Left ventricle myocardium superior (tissue), 1 donor: ENCODE measurements around the gene CMC2. TPM values are rescaled to one million over a fixed set of nuclear protein-coding genes. Genes with fewer than 3 reads are reported as not detected.

Experiments used
- ATAC-seq: fragments of 200-7000 bp; cut with Tn5 transposase; one replicate; pipeline ENCODE4 v1.9.1; 2020; ENCODE audit warnings: mild to moderate bottlenecking, moderate library complexity
- DNase-seq: peaks from one replicate; pipeline ENCODE4 v3.0.0-alpha.2; 2020
- intact Hi-C: fragments of 100-400 bp; cut with micrococcal nuclease; formaldehyde crosslinking; loops from one replicate; pipeline ENCODE4 v1.11.0; 2022
- long read RNA-seq: library from polyadenylated mRNA; unstranded; transcript quantifications from one replicate; pipeline ENCODE4 v2.0.0, GENCODE V29; 2021
- total RNA-seq: library from RNA; stranded (reverse); fragmentation: NEBNext Ultra II Directional; extraction: Animal tissue kit (Norgen Biotek cat#: 25700); gene quantifications from one replicate; pipeline ENCODE4 v1.2.1, GENCODE V29; 2021
- donor health status: DM: no; HTN: yes; CAD: no; lungs with severe emphysema.

Gene CMC2
- total RNA-seq, result 132 TPM
- long read RNA-seq, full-length matches to known transcripts, result 65 of 109 reads
- long read RNA-seq, partial matches to known transcripts, result 0 of 109 reads
- long read RNA-seq, other reads (novel, unspliced or antisense), result 44 of 109 reads

DNA sequence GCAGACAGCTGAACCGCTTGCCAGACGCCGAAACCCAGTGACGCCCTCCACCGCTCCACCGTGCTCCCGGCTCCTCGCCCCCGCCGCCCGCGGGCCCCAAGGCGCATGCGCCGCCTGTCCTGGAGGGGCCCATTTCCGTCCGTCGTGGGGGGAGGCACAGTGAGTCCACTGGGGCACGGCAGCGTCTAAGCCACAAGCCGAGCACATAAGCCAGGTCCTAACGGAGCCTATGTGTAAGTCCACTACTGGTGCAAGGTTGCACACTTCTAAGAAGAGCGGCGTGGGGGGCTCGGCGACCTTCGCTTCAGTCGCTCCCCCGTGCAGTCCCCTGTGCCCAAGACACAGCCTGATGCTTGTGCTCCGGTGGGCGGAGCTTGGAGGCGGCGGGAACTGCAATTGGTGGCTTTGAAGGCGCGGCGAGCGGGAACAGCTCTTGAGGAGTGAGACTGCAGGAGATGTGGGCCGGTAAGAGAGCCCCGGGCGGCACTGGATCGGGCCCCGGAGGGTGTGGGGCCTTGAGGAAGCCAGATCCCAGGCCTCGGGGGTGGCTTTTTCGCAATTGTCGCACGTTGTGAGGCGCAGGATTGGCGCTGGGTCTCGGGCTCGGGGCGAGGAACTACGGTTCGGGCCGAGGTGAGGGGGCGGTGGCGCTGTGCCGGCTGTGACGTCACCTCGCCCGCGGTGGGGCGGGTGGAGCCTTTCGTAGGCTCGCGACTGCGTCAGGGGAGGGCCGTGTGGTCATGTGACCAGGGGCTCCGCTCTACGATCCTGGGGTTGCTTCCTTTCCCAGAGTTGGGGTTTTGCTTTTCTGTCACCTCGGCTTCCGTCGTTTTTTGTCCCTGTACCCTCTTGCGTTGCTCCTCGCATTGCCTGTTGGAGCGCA lies at the start of gene CMC2, which contains the start of gene CENPN:
Gene CMC2 (minus strand): TSS at position 73 of the 883 bp plus-strand sequence. CDS start 9,491 bp downstream, outside the sequence.
Gene CENPN (plus strand): TSS at position 402 of the 883 bp plus-strand sequence. CDS start 4,726 bp downstream, outside the sequence.
- intact Hi-C loops, result loop anchor here (5.0 kb wide), 1 partner anchor 70 kb away; the partner anchor contains the start of gene C16orf46
- DNase-seq, result peak; percentile 100
- peak; percentile 96 for ATAC-seq

DNA sequence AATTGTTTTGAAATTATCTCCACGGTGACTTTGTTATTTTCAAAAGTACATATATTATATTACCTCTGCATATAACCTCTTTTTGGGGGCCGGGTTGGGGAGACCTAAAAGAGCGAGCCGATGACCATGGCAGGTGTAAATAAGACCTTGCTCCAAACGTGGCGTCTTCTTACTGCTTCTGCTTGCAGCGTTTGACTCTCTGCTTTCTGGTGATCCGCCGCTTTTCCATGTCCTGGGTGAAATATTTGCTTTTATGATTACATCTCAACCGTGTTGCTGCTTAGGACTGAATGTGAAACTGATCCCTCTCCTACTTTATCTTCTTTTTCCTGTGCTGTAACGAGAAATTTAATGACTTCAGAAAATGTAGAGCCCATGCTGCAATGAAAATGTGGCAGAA lies 47.1 kb upstream of the CMC2 start:
- no peak for DNase-seq
- intact Hi-C loops, result no loop called here
- no peak for ATAC-seq

DNA sequence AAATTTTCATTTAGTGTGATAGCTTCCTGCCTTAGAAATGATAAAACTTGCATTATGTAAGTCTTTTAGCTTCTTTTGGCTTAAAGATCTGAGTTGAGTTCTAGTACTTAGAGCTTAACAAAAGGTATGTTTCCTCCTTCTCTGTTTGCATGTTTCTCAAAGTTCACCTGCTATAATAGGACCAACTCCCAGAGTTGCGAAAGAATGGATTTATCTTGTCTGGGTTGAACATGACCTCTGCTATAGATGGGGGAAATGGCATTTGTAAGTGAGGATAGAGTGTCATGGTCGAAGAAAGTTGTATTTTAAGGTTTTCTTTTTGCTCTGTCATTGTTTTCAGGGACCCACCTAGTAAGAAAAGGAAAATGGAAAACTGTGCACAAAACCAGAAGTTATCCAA lies 36.1 kb upstream of the CMC2 start:
- intact Hi-C loops, result no loop called here
- no peak for ATAC-seq
- DNase-seq, result no peak

DNA sequence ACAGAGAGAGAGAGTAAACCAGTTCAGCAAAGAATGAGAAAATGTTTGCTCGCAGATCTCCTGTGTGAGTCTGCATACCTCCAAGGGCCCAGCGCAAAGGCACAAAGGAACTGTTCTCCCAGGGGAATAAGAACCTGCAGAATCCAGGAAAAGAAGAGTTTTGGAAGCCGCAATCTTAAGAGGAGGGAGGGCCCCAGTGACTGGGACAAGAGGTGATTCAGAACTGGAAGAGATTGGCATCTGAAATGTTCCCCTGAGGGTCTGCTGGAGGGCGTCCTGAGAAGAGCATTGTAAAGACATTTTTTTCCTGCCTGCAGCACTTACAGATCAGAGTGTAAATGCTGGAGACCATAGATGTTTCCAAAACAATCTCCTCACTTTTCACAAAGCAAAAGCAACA lies 35.0 kb upstream of the CMC2 start:
- intact Hi-C loops, result no loop called here
- no peak for DNase-seq
- ATAC-seq, result no peak

DNA sequence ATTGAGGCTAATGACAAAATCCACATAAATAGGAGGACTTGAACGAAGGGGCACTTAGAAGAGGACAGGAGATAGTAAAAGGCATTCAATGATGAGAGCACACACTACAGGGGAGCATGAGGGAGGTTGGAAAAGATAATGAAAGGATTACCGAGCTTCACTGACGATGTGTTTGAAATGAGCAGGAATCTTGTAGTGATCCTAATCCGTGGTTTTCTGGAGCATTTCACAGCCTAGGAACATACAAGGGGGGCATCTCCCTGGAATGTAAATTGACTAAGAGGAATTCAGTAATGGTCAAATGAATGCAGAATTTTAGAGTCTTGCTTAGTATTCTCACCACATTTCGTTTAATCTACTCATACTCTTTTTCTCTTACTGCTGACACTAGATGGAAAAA lies 34.2 kb upstream of the CMC2 start:
- intact Hi-C loops, result no loop called here
- ATAC-seq (no peak), DNase-seq (no peak)

DNA sequence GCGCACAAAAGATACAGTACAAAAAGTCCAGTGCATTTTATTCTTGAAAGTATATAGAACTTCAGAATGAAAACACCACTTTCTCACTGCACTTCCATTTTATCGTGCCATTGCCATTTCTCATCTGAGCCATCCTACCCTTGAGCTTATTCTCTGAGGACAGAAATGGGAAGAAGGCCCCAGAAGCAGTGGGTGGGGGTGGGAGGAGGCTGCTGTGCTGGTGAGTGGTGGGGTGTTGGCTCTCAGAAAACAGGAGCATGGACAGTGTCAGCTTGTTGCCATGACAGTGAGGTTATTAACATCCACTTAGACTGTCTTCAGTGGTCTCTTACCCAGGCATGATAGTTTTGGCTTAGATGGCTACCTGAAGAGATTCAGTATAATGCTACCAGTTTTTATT lies 33.4 kb upstream of the CMC2 start:
- DNase-seq (no peak), ATAC-seq (no peak)
- intact Hi-C loops, result no loop called here

DNA sequence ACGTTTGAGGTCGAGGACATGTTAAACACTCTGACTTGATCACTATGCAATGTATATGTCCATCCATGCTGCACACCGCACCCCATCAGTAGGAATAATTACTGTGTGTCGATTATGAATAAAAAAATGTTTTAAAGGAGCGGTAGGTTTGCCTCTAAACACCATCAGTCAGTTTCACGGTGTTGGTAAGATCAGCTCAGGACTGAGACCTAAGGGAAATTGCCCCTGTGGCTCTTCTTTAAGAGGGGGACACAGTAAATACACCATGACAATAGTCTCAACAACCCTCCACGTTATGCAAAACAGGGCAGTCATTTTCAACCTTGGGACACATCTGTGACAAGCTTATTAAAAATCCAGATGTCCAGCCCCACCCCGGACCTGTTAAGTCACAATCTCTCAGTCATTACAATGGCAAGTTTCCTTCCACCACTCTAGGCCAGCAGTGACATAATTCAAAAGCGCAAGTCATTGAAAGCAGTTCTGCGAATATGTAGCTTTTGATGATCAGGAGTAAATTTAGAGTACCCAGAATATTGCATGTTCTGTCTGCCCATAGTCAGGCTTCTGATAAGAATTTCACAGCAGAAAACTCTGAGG lies 30.2 kb upstream of the CMC2 start:
- ATAC-seq (peak; percentile 15), DNase-seq (no peak)
- intact Hi-C loops, result no loop called here

DNA sequence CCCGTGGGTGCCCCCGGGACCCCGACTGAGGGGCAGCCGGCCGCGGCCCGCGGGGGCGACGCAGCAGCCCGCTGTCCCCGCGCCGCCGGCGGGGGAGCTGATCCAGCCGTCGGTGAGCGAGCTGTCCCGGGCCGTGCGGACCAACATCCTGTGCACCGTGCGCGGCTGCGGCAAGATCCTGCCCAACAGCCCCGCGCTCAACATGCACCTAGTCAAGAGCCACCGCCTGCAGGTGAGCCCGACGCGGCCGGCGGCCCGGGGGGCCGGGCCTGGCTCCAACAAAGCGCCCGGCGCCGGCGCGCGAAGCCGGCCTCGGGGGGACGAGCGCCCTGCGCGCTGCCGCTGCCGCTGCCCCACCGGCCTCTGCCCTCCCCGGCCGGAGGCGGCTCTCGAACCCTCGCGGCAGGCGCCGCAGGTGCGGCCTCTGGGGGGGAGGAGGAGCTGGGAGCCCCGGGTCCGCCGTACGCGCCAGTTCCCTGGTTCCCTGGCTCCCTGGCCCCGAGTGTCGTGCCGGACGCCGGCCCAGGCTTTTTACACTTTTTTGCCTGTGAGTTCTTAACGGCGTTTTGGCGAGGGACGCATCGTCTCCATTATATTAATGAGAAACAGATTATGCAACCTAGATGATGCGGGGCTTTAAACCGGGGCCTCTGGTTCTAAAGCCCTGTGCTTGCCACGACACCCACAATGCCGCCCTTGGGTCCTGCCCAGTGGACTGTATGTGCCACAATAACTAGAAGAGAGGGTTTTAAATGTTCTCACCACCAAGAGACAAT lies 29.5 kb upstream of the CMC2 start:
- DNase-seq (peak; percentile 54), ATAC-seq (peak; percentile 49)
- intact Hi-C loops, result no loop called here

DNA sequence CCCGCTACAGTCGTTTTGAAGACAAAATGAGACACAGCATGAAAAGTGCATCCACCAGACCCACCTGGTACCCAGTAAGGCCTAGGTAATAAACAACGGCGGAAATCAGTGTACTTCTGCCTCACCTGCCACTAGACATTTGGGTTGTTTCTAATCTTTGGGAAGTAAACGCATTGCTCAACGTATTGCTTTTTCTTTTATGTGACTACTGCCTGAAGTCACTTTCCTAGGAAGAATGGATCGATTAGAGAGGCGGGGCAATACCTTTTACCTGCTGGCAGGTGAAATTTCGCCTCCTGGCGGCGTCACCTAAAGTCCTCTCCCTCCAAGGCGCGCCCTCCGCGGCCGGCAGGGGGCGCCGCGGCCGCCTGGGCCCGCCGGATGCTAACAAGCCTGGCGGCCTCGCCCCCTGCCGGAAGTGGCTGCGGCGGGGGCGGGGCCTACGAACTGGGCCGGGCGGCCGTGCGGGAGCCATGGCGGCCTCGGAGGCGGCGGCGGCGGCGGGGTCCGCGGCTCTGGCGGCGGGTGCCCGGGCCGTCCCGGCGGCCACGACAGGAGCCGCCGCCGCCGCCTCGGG lies 28.8 kb upstream of the CMC2 start, which contains the start of gene ATMIN:
Gene ATMIN (plus strand): TSS at position 445 of the 577 bp plus-strand sequence. CDS start 29 bp downstream, at position 474.
- intact Hi-C loops, result no loop called here

DNA sequence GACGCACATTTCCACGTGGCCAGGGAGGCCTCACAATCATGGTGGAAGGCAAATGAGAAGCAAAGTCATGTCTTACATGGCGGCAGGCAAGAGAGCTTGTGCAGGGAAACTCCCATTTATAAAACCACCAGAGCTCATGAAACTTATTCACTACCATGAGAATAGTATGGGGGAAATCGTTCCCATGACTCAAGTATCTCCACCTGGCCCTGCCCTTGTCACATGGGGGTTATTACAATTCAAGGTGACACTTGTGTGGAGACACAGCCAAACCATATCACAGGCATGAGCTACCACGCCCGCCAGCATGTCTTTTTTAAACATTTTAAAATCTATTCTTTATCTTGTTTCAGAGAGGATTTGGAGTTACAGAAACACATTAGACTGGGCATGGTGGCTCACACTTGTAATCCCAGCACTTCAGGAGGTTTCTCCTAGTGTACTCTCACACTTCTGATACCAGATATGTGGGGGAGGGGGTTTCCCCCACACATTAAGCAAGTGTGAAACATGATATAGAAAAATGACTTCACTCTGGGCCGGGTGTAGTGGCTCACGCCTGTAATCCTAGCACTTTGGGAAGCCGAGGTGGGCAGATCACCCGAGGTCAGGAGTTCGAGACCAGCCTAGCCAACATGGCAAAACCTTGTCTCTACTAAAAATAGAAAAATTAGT lies 23.4 kb upstream of the CMC2 start:
- intact Hi-C loops, result no loop called here
- no peak for DNase-seq
- ATAC-seq, result no peak

More for the DNA sequence above, 28.8 kb upstream of the CMC2 start, which contains the start of gene ATMIN:
- ATAC-seq (peak; percentile 97), DNase-seq (peak; percentile 95)

DNA sequence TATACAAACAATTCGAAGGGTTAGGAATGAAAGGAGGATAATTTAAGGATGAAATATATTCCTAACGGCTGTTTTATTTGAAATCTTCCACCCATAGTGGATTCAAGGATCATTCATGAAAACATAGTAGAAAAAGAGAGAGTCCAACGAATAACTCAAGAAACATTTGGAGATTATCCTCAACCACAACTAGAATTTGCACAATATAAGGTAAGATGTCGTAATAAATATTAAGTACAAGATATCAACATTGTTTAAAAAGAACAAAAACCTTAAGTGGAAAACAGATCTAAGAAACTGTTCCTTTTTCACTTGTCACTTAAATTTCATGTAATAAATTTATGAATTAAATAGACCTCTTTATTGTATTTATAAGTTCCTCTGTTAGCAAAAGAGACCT lies 19.7 kb upstream of the CMC2 start:
- intact Hi-C loops, result no loop called here
- DNase-seq (no peak), ATAC-seq (no peak)

DNA sequence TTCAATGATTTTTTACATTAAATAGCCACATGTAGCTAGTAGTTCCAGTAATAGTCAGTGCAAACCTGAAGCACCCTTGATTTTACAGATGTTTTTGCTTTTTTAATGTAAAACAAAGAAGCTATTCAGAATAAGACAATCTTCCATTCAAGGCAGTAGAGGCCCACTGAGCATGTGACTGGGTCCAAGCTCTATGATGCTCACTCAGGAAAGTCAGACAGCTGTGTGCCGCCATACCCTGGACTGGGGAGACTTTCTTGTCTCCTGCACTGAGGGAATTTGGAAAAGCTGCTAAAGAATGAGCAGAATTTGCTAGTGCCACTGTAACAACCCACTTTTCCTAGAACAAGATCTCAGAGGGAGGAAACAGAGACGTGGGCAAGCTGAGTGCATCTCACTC lies 11.8 kb upstream of the CMC2 start:
- intact Hi-C loops, result no loop called here
- ATAC-seq (no peak), DNase-seq (no peak)

DNA sequence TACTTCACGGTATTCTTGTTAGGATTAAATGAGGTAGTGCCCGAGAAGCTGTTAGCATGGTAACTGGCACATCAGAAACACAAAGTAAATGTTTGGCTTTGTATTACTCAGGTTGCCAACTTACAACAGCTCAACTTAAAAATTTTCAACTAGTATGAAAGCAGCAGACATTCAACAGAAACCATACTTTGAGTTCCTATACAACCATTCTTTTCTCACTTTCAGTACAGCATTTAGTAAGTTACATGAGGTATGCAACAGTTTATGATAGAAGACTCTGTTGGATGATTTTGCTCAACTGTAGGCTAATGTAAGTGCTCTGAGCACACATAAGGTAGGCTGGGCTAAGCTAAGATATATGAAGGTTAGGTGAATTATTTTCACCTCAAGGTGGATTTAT lies 8.0 kb upstream of the CMC2 start:
- intact Hi-C loops, result no loop called here
- DNase-seq (no peak), ATAC-seq (no peak)

DNA sequence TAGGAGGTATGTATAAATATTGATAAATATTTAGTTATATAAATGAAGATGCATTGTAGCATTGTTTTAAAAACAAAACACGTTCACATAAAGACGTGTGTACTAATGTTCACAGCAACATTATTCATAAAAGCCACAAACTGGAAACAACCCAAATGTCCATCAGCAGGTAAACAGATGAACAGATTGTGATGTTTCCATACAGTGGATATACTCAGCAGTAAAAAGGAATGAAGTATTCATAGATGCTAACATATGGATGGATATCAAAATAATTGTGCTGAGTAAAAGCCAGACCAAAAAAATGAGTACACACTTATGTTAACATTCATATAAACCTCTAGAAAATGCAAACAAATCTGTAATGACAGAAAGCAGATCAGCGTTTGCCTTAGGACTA lies 6.3 kb upstream of the CMC2 start:
- no peak for ATAC-seq

DNA sequence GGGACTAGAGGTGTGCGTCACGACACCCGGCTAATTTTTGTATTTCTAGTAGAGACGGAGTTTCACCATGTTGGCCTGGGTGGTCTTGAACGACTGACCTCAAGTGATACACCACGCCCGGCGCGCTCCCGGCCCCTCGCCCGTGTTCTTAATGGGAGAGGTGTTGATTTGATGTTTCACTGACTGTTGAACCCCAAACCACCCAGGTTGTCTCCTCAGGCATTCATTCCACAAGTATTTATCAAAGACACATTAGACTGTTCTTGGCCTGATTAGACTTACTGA lies 1.8 kb upstream of the CMC2 start:
- intact Hi-C loops, result loop anchor here (5.0 kb wide), 1 partner anchor 69 kb away; the partner anchor contains the start of gene C16orf46
- no peak for ATAC-seq

More for the DNA sequence above, 6.3 kb upstream of the CMC2 start:
- intact Hi-C loops, result no loop called here
- DNase-seq, result no peak

DNA sequence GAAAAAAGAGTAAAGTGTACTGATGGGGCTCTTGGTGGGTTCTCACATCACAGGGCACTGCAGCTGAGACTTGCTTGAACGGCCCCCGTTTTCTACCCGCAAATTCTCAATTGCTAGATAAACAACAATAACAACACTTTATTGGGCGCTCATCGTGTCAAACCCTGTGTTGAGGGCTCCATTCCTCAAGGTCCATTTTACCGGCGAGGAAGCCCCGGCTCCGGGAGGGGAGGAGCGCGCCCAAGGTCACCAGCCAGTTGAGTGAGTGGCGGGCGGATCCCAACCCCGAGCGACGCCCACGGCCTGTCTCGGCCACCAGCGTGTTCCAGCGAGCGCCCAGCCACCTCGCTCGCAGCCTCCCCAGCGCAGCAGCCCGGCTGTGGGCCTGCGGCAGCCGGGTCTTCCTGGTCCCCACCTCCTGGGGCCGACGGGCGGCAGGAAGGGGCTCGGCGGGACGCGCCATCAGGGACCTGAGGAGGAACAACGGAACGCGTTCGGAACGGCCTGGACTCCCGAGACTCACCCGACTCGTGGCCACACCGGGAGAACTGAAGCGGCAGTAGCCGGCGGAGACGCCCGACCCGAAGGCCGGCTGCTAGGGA lies 373 bp downstream of the CMC2 start:
- ATAC-seq, result peak; percentile 73
- DNase-seq, result peak; percentile 88
- intact Hi-C loops, result loop anchor here (5.0 kb wide), 1 partner anchor 71 kb away; the partner anchor contains the start of gene C16orf46

More for the DNA sequence above, 1.8 kb upstream of the CMC2 start:
- no peak for DNase-seq

DNA sequence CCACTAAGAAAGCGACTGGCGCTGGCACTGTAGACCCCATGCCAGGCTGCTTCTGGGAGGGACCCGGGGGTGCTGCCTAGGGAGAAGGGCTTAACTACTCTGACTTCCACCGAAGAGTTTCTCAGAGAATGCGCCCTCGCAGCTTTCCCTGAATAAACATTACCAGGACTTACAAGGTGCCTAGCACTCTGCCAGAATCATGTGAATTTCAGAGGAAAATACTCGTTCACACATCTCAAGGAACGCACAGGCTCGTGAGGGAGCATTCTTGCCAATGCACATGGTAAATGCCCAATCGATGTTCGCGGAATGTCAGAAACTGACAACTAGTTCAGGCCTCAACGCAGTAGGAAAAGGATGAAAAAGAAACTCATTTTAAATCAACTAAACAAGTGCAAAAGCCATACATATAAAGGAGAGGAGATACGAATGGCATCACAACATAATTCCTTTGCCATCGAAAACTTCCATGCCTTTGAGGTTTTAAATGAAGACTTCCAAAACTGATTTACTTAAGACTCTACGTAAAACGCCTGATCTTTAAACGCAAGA lies 999 bp downstream of the CMC2 start:
- intact Hi-C loops, result loop anchor here (5.0 kb wide), 1 partner anchor 72 kb away; the partner anchor contains the start of gene C16orf46

More for the DNA sequence above, 999 bp downstream of the CMC2 start:
- DNase-seq (no peak), ATAC-seq (no peak)
